Common myeloid progenitor, CD34-positive (primary cell): Measurements from ENCODE around the gene NINJ1.

Experiments used
- CTCF ChIA-PET: fragments of 350-600 bp; sonication (Branson Sonifier 250); formaldehyde crosslinking; loops from one replicate; lab custom pipeline; 2021; ENCODE audit warnings: antibody characterized with exemption; lab: Charles Lee
- POLR2A ChIA-PET: fragments of 350-600 bp; sonication (Branson Sonifier 250); formaldehyde crosslinking; loops from one replicate; lab custom pipeline; 2021; ENCODE audit warnings: antibody characterized with exemption; lab: Charles Lee
- DNase-seq, 3 donors: peaks; one replicate each; pipeline versions ENCODE4 v3.0.0 to v3.0.0-alpha.2; 2013
- H3K27ac ChIP-seq, 2 experiments: 1 replicate in 1 of 2; 2 replicates in 1 of 2; pipeline ENCODE4 v1.7.0; 2013; ENCODE audit warnings: inconsistent platforms in 2 of 2, low read length in 2 of 2, mild to moderate bottlenecking in 2 of 2, low read depth in 1 of 2, moderate library complexity in 1 of 2; ENCODE audit not compliant: severe bottlenecking in 2 of 2, insufficient read depth in 1 of 2, poor library complexity in 1 of 2
- H3K27me3 ChIP-seq, 5 experiments: replicated peaks in 2 of 5; 1 replicate in 3 of 5; 2 replicates in 2 of 5; pipeline versions ENCODE4 v1.6.1 to v1.7.0; 2013; ENCODE audit warnings: low read length in 4 of 5, mild to moderate bottlenecking in 2 of 5, moderate library complexity in 2 of 5, inconsistent platforms in 1 of 5; ENCODE audit not compliant: insufficient read depth in 5 of 5, control insufficient read depth in 4 of 5
- H3K36me3 ChIP-seq, 4 experiments: 1 replicate in 2 of 4; 2 replicates in 2 of 4; pipeline versions ENCODE4 v1.6.1 to v1.7.0; 2013; ENCODE audit warnings: low read length in 3 of 4, control low read depth in 1 of 4, mild to moderate bottlenecking in 1 of 4; ENCODE audit not compliant: control insufficient read depth in 4 of 4, insufficient read depth in 4 of 4
- H3K4me1 ChIP-seq, 4 experiments: 1 replicate in 3 of 4; 2 replicates in 1 of 4; pipeline versions ENCODE4 v1.6.1 to v1.7.1; 2013; ENCODE audit warnings: low read length in 3 of 4, mild to moderate bottlenecking in 3 of 4, control low read depth in 1 of 4, inconsistent platforms in 1 of 4, moderate library complexity in 1 of 4; ENCODE audit not compliant: control insufficient read depth in 4 of 4, insufficient read depth in 4 of 4; ENCODE audit errors: control extremely low read depth in 1 of 4
- H3K4me3 ChIP-seq, 7 experiments: 1 replicate in 4 of 7; 2 replicates in 3 of 7; pipeline versions ENCODE4 v1.5.1 to v1.7.0; 2013; ENCODE audit warnings: mild to moderate bottlenecking in 7 of 7, low read length in 6 of 7, moderate library complexity in 6 of 7, inconsistent platforms in 2 of 7, low read depth in 2 of 7, control low read depth in 1 of 7; ENCODE audit not compliant: insufficient read depth in 4 of 7, control insufficient read depth in 1 of 7; ENCODE audit errors: extremely low read depth in 1 of 7
- H3K9me3 ChIP-seq, 5 experiments: 1 replicate in 4 of 5; 2 replicates in 1 of 5; pipeline versions ENCODE4 v1.6.1 to v1.7.1; 2013; ENCODE audit warnings: low read length in 4 of 5, mild to moderate bottlenecking in 2 of 5, inconsistent platforms in 1 of 5, low read depth in 1 of 5, moderate library complexity in 1 of 5; ENCODE audit not compliant: control insufficient read depth in 4 of 5, insufficient read depth in 2 of 5; ENCODE audit errors: control extremely low read depth in 1 of 5
- WGBS: methylation state at CpG from one replicate; pipeline ENCODE4 v1.1.5; 2013; ENCODE audit not compliant: insufficient coverage; 5-methylcytosine and 5-hydroxymethylcytosine counted together

Gene NINJ1

GRCh38 chr9:93111371-93112115 lies 22.5 kb downstream of the NINJ1 start:
- H3K27ac ChIP-seq, result peak overlapping the region; percentile 12 to 34
- no peaks in the 10 kb centered on the region for H3K9me3 ChIP-seq
- peaks cover 3 to 73% (median 64%) of the 10 kb centered on the region in 4 experiments for H3K4me1 ChIP-seq
- no peak for DNase-seq
- ChIA-PET POLR2A (no interaction called here), CTCF (interaction anchor here (1.2 to 1.4 kb wide), 3 partner anchors 12 to 192 kb away, joined by 3 to 4 read pairs (median 4); no protein-coding TSS in a partner anchor)
- no peak overlapping the region for H3K4me3 ChIP-seq
- WGBS, result 84% methylated on average over 17 of the region's 18 CpGs
- H3K27me3 ChIP-seq, result no peaks in the 10 kb centered on the region
- H3K36me3 ChIP-seq, result peaks cover 0 to 72% (median 46%) of the 10 kb centered on the region in 4 experiments

GRCh38 chr9:93111001-93111370 lies 23.1 kb downstream of the NINJ1 start:
- no peak for DNase-seq
- Histone ChIP-seq H3K9me3 (no peaks in the 10 kb centered on the region), H3K4me1 (peaks cover 3 to 67% (median 58%) of the 10 kb centered on the region in 4 experiments), H3K36me3 (peaks cover 0 to 72% (median 46%) of the 10 kb centered on the region in 4 experiments), H3K4me3 (no peak overlapping the region), H3K27ac (peak overlapping the region in 1 of 2 experiments; percentile 34), H3K27me3 (no peaks in the 10 kb centered on the region)
- CTCF ChIA-PET, result interaction anchor here (1.2 to 7.2 kb wide), 4 partner anchors 8 to 192 kb away, joined by 3 to 76 read pairs (median 4); no protein-coding TSS in a partner anchor
- WGBS, result 93% methylated on average over 11 of the region's 11 CpGs
- POLR2A ChIA-PET, result no interaction called here

GRCh38 chr9:93110311-93110855 lies 23.7 kb downstream of the NINJ1 start:
- ChIA-PET POLR2A (no interaction called here), CTCF (interaction anchor here (1.4 to 7.2 kb wide), 3 partner anchors 9 to 193 kb away, joined by 3 to 76 read pairs (median 8); no protein-coding TSS in a partner anchor)
- no peaks in the 10 kb centered on the region for H3K9me3 ChIP-seq
- no peak overlapping the region for H3K4me3 ChIP-seq
- DNase-seq, result no peak
- peaks cover 0 to 72% (median 46%) of the 10 kb centered on the region in 4 experiments for H3K36me3 ChIP-seq
- no peaks in the 10 kb centered on the region for H3K27me3 ChIP-seq
- WGBS, result 97% methylated on average over 14 of the region's 14 CpGs
- H3K4me1 ChIP-seq, result peaks cover 3 to 68% (median 58%) of the 10 kb centered on the region in 4 experiments
- no peak overlapping the region for H3K27ac ChIP-seq

GRCh38 chr9:93108291-93109041 lies 25.6 kb downstream of the NINJ1 start:
- H3K27ac ChIP-seq, result no peak overlapping the region
- ChIA-PET CTCF (interaction anchor here (0.7 to 7.2 kb wide), 23 partner anchors 9 to 196 kb away, joined by 3 to 76 read pairs (median 5); partner anchors contain the start of gene NINJ1), POLR2A (interaction anchor here (0.5 to 1.2 kb wide), 4 partner anchors 11 to 746 kb away, joined by 3 to 7 read pairs (median 4); no protein-coding TSS in a partner anchor)
- no peak for DNase-seq
- no peaks in the 10 kb centered on the region for H3K27me3 ChIP-seq
- 79% methylated on average over 12 of the region's 15 CpGs for WGBS
- peaks cover 7 to 68% (median 48%) of the 10 kb centered on the region in 4 experiments for H3K36me3 ChIP-seq
- peaks cover 0 to 9% (median 3%) of the 10 kb centered on the region in 5 experiments for H3K9me3 ChIP-seq
- H3K4me3 ChIP-seq, result no peak overlapping the region
- peaks cover 3 to 51% (median 40%) of the 10 kb centered on the region in 4 experiments for H3K4me1 ChIP-seq

DNA sequence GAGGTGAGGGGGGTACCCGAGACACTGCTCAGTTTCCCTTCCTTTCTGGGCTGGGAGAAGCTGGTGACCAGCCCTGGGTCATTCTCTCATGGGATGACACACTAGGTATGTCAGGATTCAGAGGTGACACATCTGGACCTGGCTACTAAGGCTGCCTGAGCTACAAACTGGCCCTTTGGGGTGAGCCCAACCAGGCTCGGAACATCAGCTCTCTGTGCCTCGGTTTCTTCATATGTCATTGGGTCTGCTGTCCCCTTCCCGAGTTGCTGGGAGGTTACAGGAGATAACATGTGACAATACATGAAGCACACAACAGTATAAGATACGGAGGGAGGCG lies 26.3 kb downstream of the NINJ1 start:
- peaks cover 7 to 63% (median 47%) of the 10 kb centered on the region in 4 experiments for H3K36me3 ChIP-seq
- H3K27me3 ChIP-seq, result no peaks in the 10 kb centered on the region
- no peak overlapping the region for H3K4me3 ChIP-seq
- H3K27ac ChIP-seq, result peak overlapping the region in 1 of 2 experiments; percentile 8
- CTCF ChIA-PET, result interaction anchor here (0.7 to 7.2 kb wide), 16 partner anchors 12 to 197 kb away, joined by 3 to 76 read pairs (median 6); partner anchors contain the start of gene NINJ1
- no peak for DNase-seq
- peaks cover 3 to 48% (median 33%) of the 10 kb centered on the region in 4 experiments for H3K4me1 ChIP-seq
- POLR2A ChIA-PET, result interaction anchor here (0.5 to 1.3 kb wide), 3 partner anchors 10 to 44 kb away, joined by 3 to 6 read pairs (median 3); no protein-coding TSS in a partner anchor
- H3K9me3 ChIP-seq, result peaks cover 0 to 12% (median 3%) of the 10 kb centered on the region in 5 experiments
- WGBS, result 80% methylated on average over 2 of the region's 6 CpGs

GRCh38 chr9:93107151-93107824 lies 26.8 kb downstream of the NINJ1 start:
- Histone ChIP-seq H3K9me3 (peaks cover 0 to 12% (median 3%) of the 10 kb centered on the region in 5 experiments), H3K4me3 (no peak overlapping the region), H3K27me3 (no peaks in the 10 kb centered on the region), H3K36me3 (peaks cover 7 to 58% (median 42%) of the 10 kb centered on the region in 4 experiments), H3K27ac (peak overlapping the region in 1 of 2 experiments; percentile 8), H3K4me1 (peaks cover 3 to 46% (median 31%) of the 10 kb centered on the region in 4 experiments)
- POLR2A ChIA-PET, result interaction anchor here (1.2 to 1.3 kb wide), 2 partner anchors 9 to 43 kb away, joined by 3 to 6 read pairs; no protein-coding TSS in a partner anchor
- DNase-seq, result no peak
- WGBS, result 91% methylated on average over 10 of the region's 14 CpGs
- CTCF ChIA-PET, result interaction anchor here (0.6 to 7.2 kb wide), 15 partner anchors 12 to 1282 kb away, joined by 3 to 76 read pairs (median 5); partner anchors contain the start of gene NINJ1
